Astrocyte (in vitro differentiated cells and primary cell): Measurements from ENCODE around the gene LHFPL3. TPM values are rescaled to one million over a fixed set of nuclear protein-coding genes. Genes with fewer than 3 reads are reported as not detected.

Experiments
- DNase-seq: peaks from one replicate; pipeline ENCODE4 v3.0.0-alpha.2; 2010; ENCODE audit warnings: low read depth
- FAIRE-seq: peaks from 2 replicates; lab custom pipeline; 2011; peaks lifted over from hg19 to GRCh38; lab: Jason Lieb, UNC
- H2AFZ ChIP-seq: 2 replicates; pipeline ENCODE4 v1.6.0; 2012; ENCODE audit warnings: low read depth, low read length, inconsistent platforms
- H3K27ac ChIP-seq: 2 replicates; pipeline ENCODE4 v1.5.1; 2011; ENCODE audit warnings: low read depth, low read length, inconsistent platforms
- H3K27me3 ChIP-seq: 2 replicates; pipeline ENCODE4 v1.6.0; 2011; ENCODE audit warnings: low read length, inconsistent platforms; ENCODE audit not compliant: insufficient read depth
- H3K36me3 ChIP-seq: 2 replicates; pipeline ENCODE4 v1.5.1; 2011; ENCODE audit warnings: low read length, inconsistent platforms; ENCODE audit not compliant: insufficient read depth
- H3K4me1 ChIP-seq: 2 replicates; pipeline ENCODE4 v1.5.1; 2011; ENCODE audit warnings: low read length, inconsistent platforms; ENCODE audit not compliant: insufficient read depth
- H3K4me2 ChIP-seq: 2 replicates; pipeline ENCODE4 v1.6.0; 2012; ENCODE audit warnings: low read length, inconsistent platforms
- H3K4me3 ChIP-seq: 2 replicates; pipeline ENCODE4 v1.5.1; 2011; ENCODE audit warnings: low read depth, mild to moderate bottlenecking, low read length, inconsistent platforms; ENCODE audit not compliant: insufficient read depth
- H3K79me2 ChIP-seq: 2 replicates; pipeline ENCODE4 v1.6.0; 2012; ENCODE audit warnings: mild to moderate bottlenecking, low read length, inconsistent platforms; ENCODE audit not compliant: insufficient read depth
- H3K9ac ChIP-seq: 2 replicates; pipeline ENCODE4 v1.6.0; 2012; ENCODE audit warnings: mild to moderate bottlenecking, low read length, inconsistent platforms
- H3K9me3 ChIP-seq: 2 replicates; pipeline ENCODE4 v1.5.1; 2012; ENCODE audit warnings: low read depth, mild to moderate bottlenecking, low read length, inconsistent platforms; ENCODE audit not compliant: insufficient read depth
- H4K20me1 ChIP-seq: 2 replicates; pipeline ENCODE4 v1.6.0; 2012; ENCODE audit warnings: low read length, inconsistent platforms; ENCODE audit not compliant: insufficient read depth
- H3K27ac Mint-ChIP-seq: one replicate; pipeline ENCODE4 v1.8.0; 2021; ENCODE audit warnings: mild to moderate bottlenecking, mixed read lengths; ENCODE audit not compliant: unreplicated experiment
- H3K27me3 Mint-ChIP-seq: one replicate; pipeline ENCODE4 v1.8.0; 2021; ENCODE audit warnings: low read depth, mixed read lengths; ENCODE audit not compliant: unreplicated experiment
- H3K36me3 Mint-ChIP-seq: one replicate; pipeline ENCODE4 v1.8.0; 2021; ENCODE audit warnings: low read depth, mixed read lengths; ENCODE audit not compliant: unreplicated experiment
- H3K4me1 Mint-ChIP-seq: one replicate; pipeline ENCODE4 v1.8.0; 2021; ENCODE audit warnings: low read depth, mixed read lengths; ENCODE audit not compliant: unreplicated experiment
- H3K4me3 Mint-ChIP-seq: one replicate; pipeline ENCODE4 v1.8.0; 2021; ENCODE audit warnings: mild to moderate bottlenecking, moderate library complexity, mixed read lengths; ENCODE audit not compliant: unreplicated experiment
- H3K9me3 Mint-ChIP-seq: one replicate; pipeline ENCODE4 v1.8.0; 2021; ENCODE audit warnings: mild to moderate bottlenecking, mixed read lengths; ENCODE audit not compliant: unreplicated experiment
- EZH2 ChIP-seq: IDR thresholded peaks from 2 replicates; pipeline ENCODE4 v1.6.1; 2012; ENCODE audit warnings: mild to moderate bottlenecking, low read length, inconsistent platforms; ENCODE audit not compliant: insufficient read depth
- total RNA-seq: library from RNA; stranded (reverse); gene quantifications from 2 replicates; pipeline ENCODE4 v1.2.1, GENCODE V29; 2021
- TF ChIP-seq, protein P1 (sequence below): IDR thresholded peaks from 2 replicates; pipeline ENCODE4 v1.5.1; 2011; ENCODE audit warnings: low read depth, mild to moderate bottlenecking, inconsistent platforms, low read length, moderate library complexity; ENCODE audit not compliant: insufficient read depth

Gene LHFPL3
- total RNA-seq, 1 donor from 2014 or later = not detected

DNA sequence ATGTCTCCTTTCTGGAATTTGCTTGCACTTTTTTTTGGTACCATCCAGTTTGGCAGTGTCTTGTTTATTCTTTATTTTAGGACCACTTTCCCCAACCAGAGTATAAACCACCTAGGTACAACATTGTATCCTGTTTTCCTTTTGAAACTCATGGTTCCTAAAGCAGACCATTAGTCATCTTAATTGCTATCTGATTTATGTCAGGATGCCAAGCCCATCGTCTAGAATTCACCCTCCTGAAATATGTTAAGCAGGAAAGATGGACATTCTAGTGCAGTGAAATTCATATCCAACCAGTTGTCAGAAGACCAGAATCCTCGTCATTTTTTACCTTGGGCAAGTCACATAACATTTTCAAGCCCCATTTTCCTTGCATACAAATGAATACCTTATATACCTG, 462.0 kb downstream of the LHFPL3 start:
- no peak for TF ChIP-seq EZH2
- TF ChIP-seq, protein P1, sequence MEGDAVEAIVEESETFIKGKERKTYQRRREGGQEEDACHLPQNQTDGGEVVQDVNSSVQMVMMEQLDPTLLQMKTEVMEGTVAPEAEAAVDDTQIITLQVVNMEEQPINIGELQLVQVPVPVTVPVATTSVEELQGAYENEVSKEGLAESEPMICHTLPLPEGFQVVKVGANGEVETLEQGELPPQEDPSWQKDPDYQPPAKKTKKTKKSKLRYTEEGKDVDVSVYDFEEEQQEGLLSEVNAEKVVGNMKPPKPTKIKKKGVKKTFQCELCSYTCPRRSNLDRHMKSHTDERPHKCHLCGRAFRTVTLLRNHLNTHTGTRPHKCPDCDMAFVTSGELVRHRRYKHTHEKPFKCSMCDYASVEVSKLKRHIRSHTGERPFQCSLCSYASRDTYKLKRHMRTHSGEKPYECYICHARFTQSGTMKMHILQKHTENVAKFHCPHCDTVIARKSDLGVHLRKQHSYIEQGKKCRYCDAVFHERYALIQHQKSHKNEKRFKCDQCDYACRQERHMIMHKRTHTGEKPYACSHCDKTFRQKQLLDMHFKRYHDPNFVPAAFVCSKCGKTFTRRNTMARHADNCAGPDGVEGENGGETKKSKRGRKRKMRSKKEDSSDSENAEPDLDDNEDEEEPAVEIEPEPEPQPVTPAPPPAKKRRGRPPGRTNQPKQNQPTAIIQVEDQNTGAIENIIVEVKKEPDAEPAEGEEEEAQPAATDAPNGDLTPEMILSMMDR = no peak
- no peak for DNase-seq
- no peaks in the 10 kb centered on the region for H3K79me2 ChIP-seq
- H3K36me3 Mint-ChIP-seq = no peaks in the 10 kb centered on the region
- H3K4me3 ChIP-seq = no peak overlapping the region
- no peak overlapping the region for H3K27ac ChIP-seq
- H3K9me3 Mint-ChIP-seq = no peaks in the 10 kb centered on the region
- H3K4me2 ChIP-seq = peak overlapping the region; percentile 7
- H3K4me1 ChIP-seq = peaks cover 8% of the 10 kb centered on the region
- FAIRE-seq = no peak
- no peaks in the 10 kb centered on the region for H3K27me3 Mint-ChIP-seq
- H3K4me3 Mint-ChIP-seq = no peak overlapping the region
- H2AFZ ChIP-seq = no peak overlapping the region
- H3K27ac Mint-ChIP-seq = no peak overlapping the region
- peaks cover 17% of the 10 kb centered on the region for H3K4me1 Mint-ChIP-seq
- no peaks in the 10 kb centered on the region for H3K9me3 ChIP-seq
- no peak overlapping the region for H3K9ac ChIP-seq
- H3K36me3 ChIP-seq = no peaks in the 10 kb centered on the region
- no peaks in the 10 kb centered on the region for H3K27me3 ChIP-seq
- H4K20me1 ChIP-seq = no peaks in the 10 kb centered on the region

DNA sequence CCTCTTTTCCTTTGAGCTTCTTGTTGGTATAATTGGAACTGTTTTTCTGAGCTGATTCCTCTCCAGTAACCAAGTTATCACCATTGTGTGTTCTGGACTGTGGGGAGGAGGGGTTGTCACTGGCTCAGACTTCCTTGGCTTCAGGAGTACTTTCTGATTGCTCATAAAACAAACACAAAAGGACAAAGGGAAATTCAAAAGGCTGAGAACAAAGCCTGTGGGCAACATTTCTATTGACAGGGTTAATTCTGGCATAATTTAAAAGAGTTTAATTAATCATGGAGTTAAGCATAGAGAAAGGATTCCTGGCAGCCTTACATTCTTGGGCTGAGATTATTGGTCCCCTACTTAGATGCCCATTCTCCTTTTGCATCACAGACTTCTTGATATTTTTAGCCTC, 462.7 kb downstream of the LHFPL3 start:
- Mint-ChIP-seq H3K27me3 (no peaks in the 10 kb centered on the region), H3K36me3 (no peaks in the 10 kb centered on the region), H3K9me3 (no peaks in the 10 kb centered on the region), H3K4me3 (no peak overlapping the region), H3K4me1 (peaks cover 19% of the 10 kb centered on the region), H3K27ac (peak overlapping the region; percentile 13)
- Histone ChIP-seq H3K9ac (no peak overlapping the region), H3K27ac (no peak overlapping the region), H3K4me1 (peaks cover 8% of the 10 kb centered on the region), H2AFZ (no peak overlapping the region), H3K4me3 (no peak overlapping the region), H4K20me1 (no peaks in the 10 kb centered on the region), H3K79me2 (no peaks in the 10 kb centered on the region), H3K27me3 (no peaks in the 10 kb centered on the region), H3K36me3 (no peaks in the 10 kb centered on the region), H3K4me2 (peak overlapping the region; percentile 9), H3K9me3 (no peaks in the 10 kb centered on the region)
- no peak for TF ChIP-seq EZH2
- TF ChIP-seq, protein P1 = no peak
- FAIRE-seq (no peak), DNase-seq (peak; percentile 30)

DNA sequence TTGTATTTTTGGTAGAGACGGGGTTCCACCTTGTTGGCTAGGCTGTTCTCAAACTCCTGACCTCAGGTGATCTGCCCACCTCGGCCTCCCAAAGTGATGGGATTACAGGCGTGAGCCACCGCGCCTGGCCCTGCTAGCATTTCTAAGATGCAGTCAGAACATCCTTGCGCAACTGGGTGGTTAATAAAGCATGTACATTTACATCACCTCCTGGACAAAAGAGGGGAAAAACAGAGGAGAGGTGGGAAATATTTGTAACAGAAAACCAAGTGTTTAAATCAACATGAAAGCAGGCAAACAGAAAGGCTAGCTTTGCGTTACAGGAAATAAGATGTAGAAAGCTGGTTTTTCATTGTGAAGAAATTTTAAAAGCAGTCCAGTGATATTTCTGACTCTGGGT, 464.7 kb downstream of the LHFPL3 start:
- no peaks in the 10 kb centered on the region for H3K9me3 Mint-ChIP-seq
- Histone ChIP-seq H3K4me1 (peaks cover 8% of the 10 kb centered on the region), H4K20me1 (no peaks in the 10 kb centered on the region), H3K27me3 (no peaks in the 10 kb centered on the region), H3K27ac (no peak overlapping the region), H3K4me2 (no peak overlapping the region), H3K79me2 (no peaks in the 10 kb centered on the region), H2AFZ (no peak overlapping the region), H3K9ac (no peak overlapping the region), H3K36me3 (no peaks in the 10 kb centered on the region), H3K4me3 (no peak overlapping the region), H3K9me3 (no peaks in the 10 kb centered on the region)
- H3K4me3 Mint-ChIP-seq = no peak overlapping the region
- no peak overlapping the region for H3K27ac Mint-ChIP-seq
- DNase-seq = no peak
- H3K4me1 Mint-ChIP-seq = peaks cover 19% of the 10 kb centered on the region
- no peaks in the 10 kb centered on the region for H3K36me3 Mint-ChIP-seq
- TF ChIP-seq, protein P1 = no peak
- no peak for TF ChIP-seq EZH2
- H3K27me3 Mint-ChIP-seq = no peaks in the 10 kb centered on the region
- FAIRE-seq = no peak
